HepG2 (cell line): Measurements from ENCODE around the gene SLC35B2. TPM values are rescaled to one million over a fixed set of nuclear protein-coding genes. Genes with fewer than 3 reads are reported as not detected.

Experiments used
- ARNT ChIP-seq: fragments of 450-650 bp; IDR thresholded peaks from 2 replicates; pipeline ENCODE4 v1.6.1; 2017
- ETV5 ChIP-seq: IDR thresholded peaks from 2 replicates; pipeline ENCODE4 v1.6.1; 2018; ENCODE audit warnings: missing biosample characterization, missing genetic modification reagents, inconsistent platforms, borderline replicate concordance
- JUN ChIP-seq: sonication (generic); formaldehyde crosslinking; IDR thresholded peaks from 2 replicates; pipeline ENCODE4 v1.4.0; 2020; ENCODE audit warnings: mild to moderate bottlenecking, missing genetic modification reagents
- MIXL1 ChIP-seq: IDR thresholded peaks from 2 replicates; pipeline ENCODE4 v1.6.1; 2016
- MXD4 ChIP-seq: IDR thresholded peaks from 2 replicates; pipeline ENCODE4 v1.6.1; 2016; ENCODE audit warnings: mild to moderate bottlenecking, missing biosample characterization, missing genetic modification reagents
- MZF1 ChIP-seq: sonication (generic); formaldehyde crosslinking; IDR thresholded peaks from 2 replicates; pipeline ENCODE4 v1.8.1; 2023; ENCODE audit warnings: mild to moderate bottlenecking, missing genetic modification reagents, borderline replicate concordance
- NR1H2 ChIP-seq: sonication (generic); formaldehyde crosslinking; IDR thresholded peaks from 2 replicates; pipeline ENCODE4 v1.8.1; 2022; ENCODE audit warnings: low read depth, missing genetic modification reagents, borderline replicate concordance
- PHF8 ChIP-seq: sonication (generic); formaldehyde crosslinking; IDR thresholded peaks from 2 replicates; pipeline ENCODE4 v1.5.0; 2020; ENCODE audit warnings: missing genetic modification reagents
- RARA ChIP-seq: IDR thresholded peaks from 2 replicates; pipeline ENCODE4 v1.6.1; 2016; ENCODE audit warnings: missing genetic modification reagents, missing compliant biosample characterization
- RXRB ChIP-seq: IDR thresholded peaks from 2 replicates; pipeline ENCODE4 v1.6.1; 2016; ENCODE audit warnings: borderline replicate concordance, missing genetic modification reagents, missing compliant biosample characterization
- SMARCE1 ChIP-seq: fragments of 450-650 bp; IDR thresholded peaks from 2 replicates; pipeline ENCODE4 v1.6.1; 2017; ENCODE audit warnings: borderline replicate concordance
- ZBTB34 ChIP-seq: sonication (generic); formaldehyde crosslinking; IDR thresholded peaks from 2 replicates; pipeline ENCODE4 v1.8.0; 2022; ENCODE audit warnings: mild to moderate bottlenecking, missing genetic modification reagents
- ZBTB38 ChIP-seq: sonication (generic); formaldehyde crosslinking; IDR thresholded peaks from 2 replicates; pipeline ENCODE4 v1.5.1; 2020; ENCODE audit warnings: mild to moderate bottlenecking, missing genetic modification reagents
- ZNF143 ChIP-seq: sonication (generic); formaldehyde crosslinking; IDR thresholded peaks from 2 replicates; pipeline ENCODE4 v1.4.0; 2020; ENCODE audit warnings: missing genetic modification reagents
- ZNF274 ChIP-seq: sonication (generic); formaldehyde crosslinking; IDR thresholded peaks from 2 replicates; pipeline ENCODE4 v1.5.1; 2020; ENCODE audit warnings: mild to moderate bottlenecking, missing genetic modification reagents
- ZNF276 ChIP-seq: sonication (generic); formaldehyde crosslinking; IDR thresholded peaks from 2 replicates; pipeline ENCODE4 v1.4.0; 2020; ENCODE audit warnings: mild to moderate bottlenecking, low read depth, missing genetic modification reagents
- ZNF414 ChIP-seq: sonication (generic); formaldehyde crosslinking; IDR thresholded peaks from 2 replicates; pipeline ENCODE4 v1.5.0; 2020; ENCODE audit warnings: missing genetic modification reagents
- ZNF678 ChIP-seq: sonication (generic); formaldehyde crosslinking; IDR thresholded peaks from 2 replicates; pipeline ENCODE4 v1.4.0; 2020; ENCODE audit warnings: mild to moderate bottlenecking, missing genetic modification reagents
- ZNF883 ChIP-seq: sonication (generic); formaldehyde crosslinking; IDR thresholded peaks from 2 replicates; pipeline ENCODE4 v1.5.1; 2020; ENCODE audit warnings: mild to moderate bottlenecking, missing genetic modification reagents; ENCODE audit errors: not compliant biosample characterization
- polyA plus RNA-seq, 8 experiments: library from polyadenylated mRNA; depleted of rRNA in 3 of 8; stranded (reverse) in 7 of 8; unstranded in 1 of 8; fragments of >200 nt; fragmentation: Illumina TruSeq in 4 of 8; extraction: Trizol in 4 of 8; gene quantifications; 2 replicates each; pipeline versions ENCODE4 v1.2.1 to v1.2.3, GENCODE V29; 2011 to 2016; ENCODE audit warnings: low read depth in 4 of 8, missing spikeins in 1 of 8, mixed read lengths in 1 of 8; ENCODE audit not compliant: insufficient read depth in 1 of 8
- total RNA-seq, 5 experiments: library from RNA; depleted of rRNA; stranded (reverse); fragments of >200 nt; fragmentation: Illumina TruSeq; extraction: Trizol; gene quantifications; 2 replicates each; pipeline ENCODE4 v1.2.3, GENCODE V29; 2016; ENCODE audit warnings: low read depth in 1 of 5
- TF ChIP-seq, protein P1 (sequence below): sonication (generic); formaldehyde crosslinking; IDR thresholded peaks from 2 replicates; pipeline ENCODE4 v1.4.0; 2020; ENCODE audit warnings: missing genetic modification reagents
- TF ChIP-seq, protein P2 (sequence below): sonication (generic); formaldehyde crosslinking; IDR thresholded peaks from 2 replicates; pipeline ENCODE4 v1.4.0; 2020; ENCODE audit warnings: mild to moderate bottlenecking, missing genetic modification reagents
- TF ChIP-seq, protein P3 (sequence below): IDR thresholded peaks from 2 replicates; pipeline ENCODE4 v1.6.1; 2016; ENCODE audit warnings: missing compliant biosample characterization, missing genetic modification reagents, borderline replicate concordance

The SLC35B2 gene
- total and polyA plus RNA-seq, 2 of the 13 experiments (the other 11 are each of a cell fraction or from before 2014, with no cell fraction given) = 61.1 to 148 TPM

DNA sequence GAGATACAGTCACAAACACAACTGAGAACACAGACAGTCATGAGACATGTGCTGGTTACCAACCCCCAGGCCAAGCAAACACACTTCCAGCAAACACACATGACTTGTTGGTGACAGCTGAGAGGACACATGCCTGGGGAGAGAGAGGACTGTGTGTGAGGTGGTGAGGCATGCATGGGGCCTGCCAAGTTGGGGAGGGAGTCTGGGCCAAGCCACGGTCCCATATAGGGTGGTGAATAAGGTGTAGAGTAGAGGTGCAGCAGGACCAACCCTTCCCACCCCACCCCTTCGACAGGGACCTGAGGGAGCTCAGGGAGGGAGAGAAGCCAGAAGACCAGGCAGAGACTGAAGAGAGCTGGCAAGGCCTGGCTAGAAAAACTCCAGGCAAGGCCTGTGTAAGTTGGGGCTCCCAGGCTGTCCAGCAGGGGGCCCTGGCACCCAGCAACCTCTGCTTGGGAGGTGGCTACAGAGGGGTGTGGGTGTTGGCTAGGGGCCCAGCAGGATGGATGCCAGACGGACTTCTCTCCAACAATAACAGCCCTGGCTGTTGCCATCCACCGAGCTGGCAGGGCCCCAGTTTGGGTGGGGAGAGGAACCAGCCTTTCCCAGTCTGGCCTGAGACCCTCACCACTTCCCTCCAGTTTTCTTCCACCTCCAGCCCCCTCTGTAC, 35.9 kb downstream of the SLC35B2 start (continued):
- TF ChIP-seq ZBTB34 (CRISPR knock-in tag) = no peak
- TF ChIP-seq, protein P1, sequence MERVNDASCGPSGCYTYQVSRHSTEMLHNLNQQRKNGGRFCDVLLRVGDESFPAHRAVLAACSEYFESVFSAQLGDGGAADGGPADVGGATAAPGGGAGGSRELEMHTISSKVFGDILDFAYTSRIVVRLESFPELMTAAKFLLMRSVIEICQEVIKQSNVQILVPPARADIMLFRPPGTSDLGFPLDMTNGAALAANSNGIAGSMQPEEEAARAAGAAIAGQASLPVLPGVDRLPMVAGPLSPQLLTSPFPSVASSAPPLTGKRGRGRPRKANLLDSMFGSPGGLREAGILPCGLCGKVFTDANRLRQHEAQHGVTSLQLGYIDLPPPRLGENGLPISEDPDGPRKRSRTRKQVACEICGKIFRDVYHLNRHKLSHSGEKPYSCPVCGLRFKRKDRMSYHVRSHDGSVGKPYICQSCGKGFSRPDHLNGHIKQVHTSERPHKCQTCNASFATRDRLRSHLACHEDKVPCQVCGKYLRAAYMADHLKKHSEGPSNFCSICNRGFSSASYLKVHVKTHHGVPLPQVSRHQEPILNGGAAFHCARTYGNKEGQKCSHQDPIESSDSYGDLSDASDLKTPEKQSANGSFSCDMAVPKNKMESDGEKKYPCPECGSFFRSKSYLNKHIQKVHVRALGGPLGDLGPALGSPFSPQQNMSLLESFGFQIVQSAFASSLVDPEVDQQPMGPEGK = peak; percentile 86
- TF ChIP-seq, protein P2, sequence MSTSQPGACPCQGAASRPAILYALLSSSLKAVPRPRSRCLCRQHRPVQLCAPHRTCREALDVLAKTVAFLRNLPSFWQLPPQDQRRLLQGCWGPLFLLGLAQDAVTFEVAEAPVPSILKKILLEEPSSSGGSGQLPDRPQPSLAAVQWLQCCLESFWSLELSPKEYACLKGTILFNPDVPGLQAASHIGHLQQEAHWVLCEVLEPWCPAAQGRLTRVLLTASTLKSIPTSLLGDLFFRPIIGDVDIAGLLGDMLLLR (CRISPR knock-in tag) = peak; percentile 75; the same call in 1 of the 2 replicates
- no peak for TF ChIP-seq SMARCE1
- TF ChIP-seq MIXL1 (CRISPR knock-in tag) = no peak
- TF ChIP-seq MXD4 (CRISPR knock-in tag) = peak; percentile 76
- TF ChIP-seq ZNF414 (CRISPR knock-in tag) = peak; percentile 77; the same call in 1 of the 2 replicates
- TF ChIP-seq ARNT = no peak
- TF ChIP-seq ZNF274 (CRISPR knock-in tag) = peak; percentile 80; the same call in 1 of the 2 replicates
- TF ChIP-seq ZNF276 = 0 out of 2 replicates have a peak, but pooled peaks have one; percentile 27
- 0 out of 2 replicates have a peak, but pooled peaks have one; percentile 65 for TF ChIP-seq RXRB
- TF ChIP-seq, protein P3, sequence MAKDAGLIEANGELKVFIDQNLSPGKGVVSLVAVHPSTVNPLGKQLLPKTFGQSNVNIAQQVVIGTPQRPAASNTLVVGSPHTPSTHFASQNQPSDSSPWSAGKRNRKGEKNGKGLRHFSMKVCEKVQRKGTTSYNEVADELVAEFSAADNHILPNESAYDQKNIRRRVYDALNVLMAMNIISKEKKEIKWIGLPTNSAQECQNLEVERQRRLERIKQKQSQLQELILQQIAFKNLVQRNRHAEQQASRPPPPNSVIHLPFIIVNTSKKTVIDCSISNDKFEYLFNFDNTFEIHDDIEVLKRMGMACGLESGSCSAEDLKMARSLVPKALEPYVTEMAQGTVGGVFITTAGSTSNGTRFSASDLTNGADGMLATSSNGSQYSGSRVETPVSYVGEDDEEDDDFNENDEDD = no peak
- TF ChIP-seq ZNF883 (CRISPR knock-in tag) = no peak
- TF ChIP-seq ZNF143 = peak; percentile 35; the same call in 1 of the 2 replicates
- TF ChIP-seq JUN (CRISPR knock-in tag) = no peak
- no peak for TF ChIP-seq ZNF678 (CRISPR knock-in tag)
- TF ChIP-seq MZF1 (CRISPR knock-in tag) = no peak
- 0 out of 2 replicates have a peak, but pooled peaks have one; percentile 17 for TF ChIP-seq RARA
- TF ChIP-seq ETV5 (CRISPR knock-in tag) = peak; percentile 49; the same call in 1 of the 2 replicates
- no peak for TF ChIP-seq ZBTB38
- peak; percentile 46; the same call in 1 of the 2 replicates for TF ChIP-seq PHF8 (CRISPR knock-in tag)
- TF ChIP-seq NR1H2 (CRISPR knock-in tag) = no peak
